Endothelial cell of umbilical vein (primary cell): ENCODE measurements around the gene C9orf153. TPM values are rescaled to one million over a fixed set of nuclear protein-coding genes. Genes with fewer than 3 reads are reported as not detected.

Source experiments
- BruUV-seq: library from RNA; stranded (reverse); fragments of 400-500 nt; replicated peaks from 2 replicates; lab custom pipeline; 2021; lab: Mats Ljungman, UMichigan
- CTCF ChIA-PET: fragments of 300-600, 350-600 bp; sonication (Branson Sonifier 250); formaldehyde crosslinking; loops from one replicate; lab custom pipeline; 2021; ENCODE audit warnings: antibody characterized with exemption, inconsistent platforms; lab: Charles Lee
- POLR2A ChIA-PET: fragments of 300-600, 350-600 bp; sonication (Branson Sonifier 250); formaldehyde crosslinking; loops from one replicate; lab custom pipeline; 2021; ENCODE audit warnings: antibody characterized with exemption, inconsistent platforms; lab: Charles Lee
- DNase-seq: peaks from one replicate; pipeline ENCODE4 v3.0.0-alpha.2; 2011; ENCODE audit warnings: low read depth, low spot score
- FAIRE-seq: peaks from 2 replicates; lab custom pipeline; 2011; peaks lifted over from hg19 to GRCh38; lab: Jason Lieb, UNC
- H2AFZ ChIP-seq: 2 replicates; pipeline ENCODE4 v1.6.0; 2012; ENCODE audit warnings: low read depth, low read length, control low read depth, inconsistent platforms
- H3K27ac ChIP-seq: 2 replicates; pipeline ENCODE4 v1.5.1; 2011; ENCODE audit warnings: low read depth, mild to moderate bottlenecking, control low read depth, low read length, moderate library complexity; ENCODE audit not compliant: insufficient read depth
- H3K27me3 ChIP-seq, 2 experiments: 2 replicates each; pipeline versions ENCODE4 v1.6.0 to v1.6.1; 2011; ENCODE audit warnings: low read length in 2 of 2, mixed read lengths in 1 of 2; ENCODE audit not compliant: control insufficient read depth in 2 of 2, insufficient read depth in 2 of 2
- H3K36me3 ChIP-seq, 2 experiments: 2 replicates in 1 of 2; 3 replicates in 1 of 2; pipeline ENCODE4 v1.5.1; 2011; ENCODE audit warnings: low read length in 2 of 2, mild to moderate bottlenecking in 1 of 2, moderate library complexity in 1 of 2; ENCODE audit not compliant: control insufficient read depth in 2 of 2, insufficient read depth in 2 of 2; ENCODE audit errors: extremely low read depth in 1 of 2
- H3K4me1 ChIP-seq: 3 replicates; pipeline ENCODE4 v1.5.1; 2011; ENCODE audit warnings: mild to moderate bottlenecking, low read length; ENCODE audit not compliant: control insufficient read depth, insufficient read depth; ENCODE audit errors: extremely low read depth
- H3K4me2 ChIP-seq: 2 replicates; pipeline ENCODE4 v1.6.1; 2011; ENCODE audit warnings: low read length, control low read depth, mixed read lengths; ENCODE audit not compliant: insufficient read depth
- H3K4me3 ChIP-seq, 3 experiments: fragments of 200-600 bp in 1 of 3; sonication (generic), shearing (Covaris generic) in 1 of 3; replicated peaks in 1 of 3; 2 replicates each; pipeline ENCODE4 v1.5.1; 2011 to 2016; ENCODE audit warnings: control low read depth in 3 of 3, low read length in 3 of 3, mild to moderate bottlenecking in 2 of 3, inconsistent platforms in 1 of 3, low read depth in 1 of 3, moderate library complexity in 1 of 3; ENCODE audit not compliant: insufficient read depth in 1 of 3
- H3K79me2 ChIP-seq: 2 replicates; pipeline ENCODE4 v1.6.0; 2012; ENCODE audit warnings: low read length, inconsistent platforms; ENCODE audit not compliant: control insufficient read depth, insufficient read depth
- H3K9ac ChIP-seq: replicated peaks from 2 replicates; pipeline ENCODE3; 2011; ENCODE audit warnings: low read length, control low read depth; ENCODE audit not compliant: insufficient read depth; ENCODE audit errors: extremely low read depth
- H3K9me1 ChIP-seq: replicated peaks from 3 replicates; pipeline ENCODE4 v1.6.0; 2011; ENCODE audit warnings: mild to moderate bottlenecking, low read length; ENCODE audit not compliant: control insufficient read depth, insufficient read depth; ENCODE audit errors: extremely low read depth
- H3K9me3 ChIP-seq: replicated peaks from 2 replicates; pipeline ENCODE4 v1.5.1; 2012; ENCODE audit warnings: low read length, inconsistent platforms; ENCODE audit not compliant: control insufficient read depth, insufficient read depth
- H4K20me1 ChIP-seq: replicated peaks from 2 replicates; pipeline ENCODE3; 2011; ENCODE audit warnings: mild to moderate bottlenecking, low read length; ENCODE audit not compliant: control insufficient read depth, insufficient read depth; ENCODE audit errors: extremely low read depth
- CTCF ChIP-seq, 2 donors: IDR thresholded peaks; 1 replicate in 1 of 2; 2 replicates in 1 of 2; pipeline ENCODE4 v1.5.1; 2011; ENCODE audit warnings: low read length in 2 of 2, mild to moderate bottlenecking in 2 of 2, moderate library complexity in 2 of 2, control low read depth in 1 of 2, inconsistent platforms in 1 of 2, low read depth in 1 of 2; ENCODE audit not compliant: insufficient read depth in 1 of 2; ENCODE audit errors: extremely low read depth in 1 of 2
- EZH2 ChIP-seq: IDR thresholded peaks from 2 replicates; pipeline ENCODE4 v1.6.1; 2012; ENCODE audit warnings: borderline replicate concordance, low read depth, mild to moderate bottlenecking, moderate library complexity, low read length, inconsistent platforms; ENCODE audit not compliant: severe bottlenecking
- FOS ChIP-seq: IDR thresholded peaks from 2 replicates; pipeline ENCODE4 v1.6.1; 2011; ENCODE audit warnings: mild to moderate bottlenecking, low read length, moderate library complexity, borderline replicate concordance; ENCODE audit not compliant: insufficient read depth
- GATA2 ChIP-seq: IDR thresholded peaks from 2 replicates; pipeline ENCODE4 v1.7.0; 2011; ENCODE audit warnings: low read depth, mild to moderate bottlenecking, moderate library complexity, mixed read lengths, low read length; ENCODE audit not compliant: insufficient read length, insufficient read depth
- JUN ChIP-seq: IDR thresholded peaks from 2 replicates; pipeline ENCODE4 v1.6.1; 2011; ENCODE audit warnings: borderline replicate concordance, low read depth; ENCODE audit not compliant: insufficient read length, insufficient read depth
- MAX ChIP-seq: IDR thresholded peaks from 2 replicates; pipeline ENCODE4 v1.6.1; 2011; ENCODE audit not compliant: insufficient read depth, insufficient read length
- MYC ChIP-seq: IDR thresholded peaks from one replicate; pipeline ENCODE4 v1.6.1; 2011; ENCODE audit warnings: mild to moderate bottlenecking, low read depth, low read length
- POLR2A ChIP-seq: IDR thresholded peaks from 2 replicates; pipeline ENCODE4 v1.6.1; 2012; ENCODE audit warnings: low read depth, mild to moderate bottlenecking, control low read depth, low read length
- POLR2AphosphoS5 ChIP-seq: IDR thresholded peaks from 2 replicates; pipeline ENCODE4 v1.6.1; 2012; ENCODE audit warnings: low read depth, mild to moderate bottlenecking, control low read depth, low read length, moderate library complexity; ENCODE audit not compliant: insufficient read depth
- dilution Hi-C: fragments of 300-500 bp; cut with MboI; formaldehyde crosslinking; loops from one replicate; pipeline ENCODE4 v1.15.0; 2019; ENCODE audit warnings: low sequenced_read_pairs; ENCODE audit not compliant: extremely low pct_ligation_motif_present
- intact Hi-C: fragments of 100-400 bp; cut with micrococcal nuclease; formaldehyde crosslinking; loops from one replicate; pipeline ENCODE4 v1.10.0; 2022
- polyA plus RNA-seq, 4 experiments: library from polyadenylated mRNA; depleted of rRNA in 3 of 4; stranded (reverse) in 3 of 4; unstranded in 1 of 4; fragments of >200 nt; gene quantifications; 2 replicates each; pipeline versions ENCODE4 v1.2.1 to v1.2.3, GENCODE V29; 2011 to 2012; ENCODE audit warnings: missing spikeins in 1 of 4
- total RNA-seq: library from RNA; stranded (reverse); gene quantifications from 2 replicates; pipeline ENCODE4 v1.2.3, GENCODE V29; 2021

The C9orf153 gene
- total and polyA plus RNA-seq, 2 donors (not counting 3 experiments of a cell fraction or from before 2014, with no cell fraction given): 0.66 TPM; not detected in 1

GRCh38 chr9:86275962-86276361 is 16.5 kb upstream of the C9orf153 start:
- Histone ChIP-seq H3K9me3 (no peaks in the 10 kb centered on the region), H3K9me1 (no peaks in the 10 kb centered on the region), H3K4me3 (no peak overlapping the region), H3K4me1 (peaks cover 2% of the 10 kb centered on the region), H3K36me3 (peaks cover 3 to 6% of the 10 kb centered on the region in 2 experiments), H3K79me2 (peaks cover 56% of the 10 kb centered on the region), H3K4me2 (no peak overlapping the region), H3K27ac (no peak overlapping the region), H4K20me1 (no peaks in the 10 kb centered on the region), H3K9ac (no peak overlapping the region), H2AFZ (no peak overlapping the region), H3K27me3 (no peaks in the 10 kb centered on the region)
- TF ChIP-seq CTCF (IDR thresholded peaks at IDR 0.05; ENCODE audit: extremely low read depth in 1 of 2, insufficient read depth in 1 of 2, low read depth in 1 of 2, low read length in 2 of 2) (no peak), FOS (no peak), POLR2A (no peak), MAX (no peak), GATA2 (no peak), MYC (no peak), JUN (no peak), EZH2 (no peak), POLR2AphosphoS5 (no peak)
- FAIRE-seq (no peak), DNase-seq (no peak)
- dilution Hi-C loops: no loop called here
- POLR2A ChIA-PET: no interaction called here
- BruUV-seq: no TSS peak
- intact Hi-C loops: loop anchor here (2.0 kb wide), 1 partner anchor 73 kb away; no protein-coding TSS in a partner anchor
- CTCF ChIA-PET: interaction anchor here (1.2 to 3.1 kb wide), 4 partner anchors 9 to 74 kb away, joined by 4 to 22 read pairs (median 8); no protein-coding TSS in a partner anchor
